NCI-H748 (cell line): Measurements from ENCODE around the gene PRM3.

Experiments used
- DNase-seq: peaks from one replicate; lab custom pipeline; 2025; ENCODE audit not compliant: unreplicated experiment; lab: John Stamatoyannopoulos, UW

The PRM3 gene

DNA sequence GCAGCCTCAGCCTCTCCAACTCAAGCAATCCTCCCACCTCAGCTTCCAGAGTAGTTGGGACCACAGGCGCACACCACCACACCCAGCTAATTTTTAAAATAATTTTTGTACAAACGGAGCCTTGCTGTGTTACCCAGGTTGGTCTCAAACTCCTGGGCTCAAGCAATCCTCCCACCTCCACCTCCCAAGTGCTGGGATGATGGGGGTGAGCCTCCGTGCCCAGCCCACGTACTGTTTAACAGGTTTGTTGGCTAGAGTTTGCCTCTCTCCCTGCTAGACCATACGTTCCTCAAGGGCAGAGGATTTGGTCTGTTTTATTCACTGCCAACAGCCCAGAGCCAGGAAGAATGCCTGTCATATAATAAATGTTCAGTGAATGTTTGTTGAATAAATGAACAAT, 44.0 kb downstream of the PRM3 start:
- no peak for DNase-seq

DNA sequence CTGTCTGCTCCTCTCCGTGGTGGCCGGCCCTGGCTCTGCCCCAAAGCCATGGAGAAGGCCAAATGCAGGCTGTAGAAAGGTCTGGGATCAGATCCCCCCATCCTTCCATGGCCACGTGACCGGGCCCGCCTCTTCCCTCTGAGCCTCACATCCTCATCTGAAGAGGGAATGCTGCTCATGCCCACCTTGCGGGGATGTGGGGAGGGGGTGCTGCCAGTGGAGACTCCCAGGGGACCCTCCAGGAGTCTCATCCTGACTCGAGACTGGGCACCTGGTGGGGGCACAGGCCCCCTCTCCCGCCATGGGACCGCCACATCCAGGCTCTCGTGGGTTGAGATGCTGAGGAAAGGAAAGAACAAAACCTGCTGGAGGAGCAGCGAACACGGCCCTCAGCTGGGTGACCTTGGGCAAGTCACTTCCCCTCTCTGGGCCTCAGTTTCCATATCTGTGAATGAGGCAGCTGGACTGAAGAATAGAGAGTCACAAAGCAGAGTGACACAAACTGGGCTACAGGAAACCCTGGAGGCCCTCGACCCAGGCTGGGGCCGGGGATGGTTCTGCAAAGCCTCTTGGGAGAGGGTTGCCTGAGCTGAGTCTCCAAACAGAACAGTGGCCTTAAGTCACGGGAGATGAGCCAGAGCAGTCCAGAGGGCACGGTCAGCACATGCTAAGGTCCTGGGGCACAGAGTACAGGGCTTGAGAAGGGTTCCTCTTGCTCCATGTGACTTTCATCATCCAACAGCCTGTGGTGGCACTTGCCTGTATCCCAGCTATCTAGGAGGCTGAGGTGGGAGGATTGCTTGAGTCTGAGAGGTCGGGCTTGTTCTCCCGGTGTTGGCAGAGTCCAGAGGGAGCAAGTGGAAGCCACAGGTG, 47.5 kb downstream of the PRM3 start:
- DNase-seq = no peak

GRCh38 chr16:11224894-11225676, 48.3 kb downstream of the PRM3 start:
- DNase-seq = no peak

- DNase-seq = no peak
These were observed 49.1 kb downstream of the PRM3 start for GRCh38 chr16:11224096-11224893.
